Lung (tissue), 13 donors: Measurements from ENCODE around the gene RPP30. TPM values are rescaled to one million over a fixed set of nuclear protein-coding genes. Genes with fewer than 3 reads are reported as not detected.

Experiments
- ATAC-seq: fragments of 200-7000 bp; cut with Tn5 transposase; one replicate; pipeline ENCODE4 v1.9.1; 2020; ENCODE audit warnings: moderate number of reproducible peaks; ENCODE audit not compliant: insufficient read depth, low FRiP score
- DNase-seq, 3 donors: peaks; one replicate each; pipeline ENCODE4 v3.0.0-alpha.2; 2013 to 2017
- H3K27ac ChIP-seq, 2 donors: one replicate each; pipeline ENCODE4 v1.5.1; 2013; ENCODE audit warnings: mild to moderate bottlenecking in 2 of 2, moderate library complexity in 2 of 2, control low read depth in 1 of 2, inconsistent platforms in 1 of 2, low read depth in 1 of 2, low read length in 1 of 2
- H3K27me3 ChIP-seq, 3 donors: one replicate each; pipeline ENCODE4 v1.5.1; 2013; ENCODE audit warnings: low read length in 2 of 3; ENCODE audit not compliant: control insufficient read depth in 3 of 3, insufficient read depth in 3 of 3
- H3K36me3 ChIP-seq, 4 donors: one replicate each; pipeline ENCODE4 v1.5.1; 2013; ENCODE audit warnings: low read length in 4 of 4, mild to moderate bottlenecking in 1 of 4, moderate library complexity in 1 of 4; ENCODE audit not compliant: control insufficient read depth in 4 of 4, insufficient read depth in 4 of 4
- H3K4me1 ChIP-seq, 5 donors: one replicate each; pipeline ENCODE4 v1.5.1; 2013; ENCODE audit warnings: low read length in 5 of 5, mild to moderate bottlenecking in 2 of 5, moderate library complexity in 1 of 5; ENCODE audit not compliant: control insufficient read depth in 5 of 5, insufficient read depth in 5 of 5
- H3K4me3 ChIP-seq: one replicate; pipeline ENCODE4 v1.5.1; 2013; ENCODE audit warnings: mild to moderate bottlenecking, control low read depth, moderate library complexity
- H3K9ac ChIP-seq, 2 donors: one replicate each; pipeline ENCODE4 v1.5.1; 2013; ENCODE audit warnings: low read length in 2 of 2, control low read depth in 1 of 2; ENCODE audit not compliant: insufficient read depth in 1 of 2
- H3K9me3 ChIP-seq, 4 donors: one replicate each; pipeline ENCODE4 v1.5.1; 2013; ENCODE audit warnings: low read length in 3 of 4, mild to moderate bottlenecking in 1 of 4, moderate library complexity in 1 of 4; ENCODE audit not compliant: control insufficient read depth in 4 of 4, insufficient read depth in 3 of 4
- WGBS, 2 donors: extraction: QIAGEN DNeasy Blood & Tissue Kit; methylation state at CpG; one replicate each; pipeline ENCODE4 v1.1.7; 2013; 5-methylcytosine and 5-hydroxymethylcytosine counted together
- polyA plus RNA-seq, 2 donors: library from polyadenylated mRNA; stranded (reverse); fragments of 200-250 nt; gene quantifications; one replicate each; pipeline ENCODE4 v1.2.1, GENCODE V29; 2013
- small RNA-seq: library from RNA; depleted of rRNA; stranded (forward); fragments of <200 nt; gene quantifications from one replicate; pipeline ENCODE3, GENCODE V24; 2014; ENCODE audit warnings: low replicate concordance
- total RNA-seq, 2 donors: library from RNA; depleted of rRNA in 1 of 2; stranded (reverse); fragments of >200 nt in 1 of 2; gene quantifications; one replicate each; pipeline ENCODE4 v1.2.1, GENCODE V29; 2014 to 2021
- TF ChIP-seq, protein P1 (sequence below): IDR thresholded peaks from 2 replicates; pipeline ENCODE4 v1.5.1; 2012; ENCODE audit warnings: mild to moderate bottlenecking; ENCODE audit errors: control extremely low read depth, extremely low read depth
- donor health status: control.
- donor health status: control.
- donor health status: Bipolar disorder and iron deficiency.
- donor health status: healthy.
- donor health status: DM: yes; HTN: yes; CAD: no.

Gene RPP30
- total and polyA plus RNA-seq, 4 donors = 20.7 to 43.5 (median 31.9) TPM

DNA sequence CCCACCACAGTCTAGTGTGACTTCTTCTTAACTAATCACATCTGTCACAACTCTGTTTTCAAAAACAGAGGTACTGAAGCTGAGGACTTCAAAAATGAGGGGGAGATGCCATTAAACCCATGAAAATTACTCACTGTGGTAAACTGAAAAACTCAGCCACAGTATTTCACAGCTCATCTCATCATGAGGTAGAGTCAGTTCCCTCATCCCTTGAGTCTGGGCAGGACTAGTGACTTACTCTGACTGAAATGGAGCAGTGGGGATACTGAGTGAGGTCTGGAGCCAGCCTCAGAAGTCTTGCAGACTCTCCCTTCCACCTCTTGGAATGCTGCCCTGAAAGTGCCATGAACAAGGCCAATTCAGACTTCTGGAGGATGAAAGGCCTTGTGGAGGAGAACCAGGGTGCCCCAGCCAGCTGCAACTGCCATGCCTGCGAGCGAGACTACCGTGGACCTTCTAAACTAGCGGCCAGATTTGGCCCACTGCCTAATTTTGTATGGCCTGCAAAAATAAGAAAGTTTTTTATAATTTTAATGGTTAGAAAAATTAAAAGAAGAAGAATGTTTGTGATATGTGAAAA, 73.8 kb downstream of the RPP30 start:
- no peak for ATAC-seq

DNA sequence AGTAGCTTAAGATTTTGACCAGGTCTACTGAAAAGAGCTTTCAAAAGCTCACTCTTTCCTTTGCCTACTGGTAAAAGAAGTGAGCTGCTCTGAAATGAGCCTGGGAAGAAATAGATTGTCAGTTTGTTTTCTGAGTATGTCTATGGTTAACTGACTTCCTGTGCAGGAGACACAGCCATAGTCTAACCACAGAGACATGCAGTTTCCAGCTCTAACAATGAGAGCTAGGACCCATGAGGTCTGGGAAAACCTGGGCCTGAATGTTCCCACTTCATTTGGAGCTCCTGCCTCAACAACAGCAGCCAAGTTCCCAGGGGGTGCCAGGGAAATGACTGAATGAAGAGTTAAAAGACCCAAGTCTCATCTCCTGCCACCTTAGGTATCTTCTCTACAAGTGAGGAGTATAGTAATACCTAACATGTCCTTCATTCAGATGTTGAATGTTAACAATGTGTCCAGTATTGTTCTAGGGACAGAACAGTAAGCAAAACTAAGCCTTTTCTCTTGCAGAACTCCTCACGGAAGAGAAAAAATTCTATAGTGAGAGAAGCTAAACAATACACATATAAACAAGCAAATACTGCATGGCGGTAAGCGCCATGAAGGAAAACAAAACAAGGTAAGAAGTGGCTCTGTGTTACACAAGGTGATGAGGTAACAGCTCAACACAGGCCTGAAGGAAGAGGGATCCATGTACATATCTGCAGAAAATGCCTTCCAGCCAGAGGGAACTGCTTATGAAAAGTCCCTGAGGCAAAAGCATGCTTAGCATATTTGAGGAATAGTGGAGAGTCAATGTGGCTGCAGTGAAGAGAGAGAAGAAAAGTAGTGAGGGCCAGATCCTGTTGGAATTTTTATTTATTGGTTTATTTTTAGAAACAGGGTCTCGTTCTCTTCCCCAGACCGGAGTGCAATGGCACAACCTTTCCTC, 75.5 kb downstream of the RPP30 start:
- Histone ChIP-seq H3K36me3 (no peaks in the 10 kb centered on the region), H3K9ac (no peak overlapping the region), H3K27ac (no peak overlapping the region), H3K27me3 (no peaks in the 10 kb centered on the region), H3K9me3 (no peaks in the 10 kb centered on the region), H3K4me1 (no peaks in the 10 kb centered on the region), H3K4me3 (no peak overlapping the region)
- 82 to 87% methylated on average over 5 of the region's 5 CpGs for WGBS, 2 donors
- ATAC-seq (no peak), DNase-seq (no peak)
- TF ChIP-seq, protein P1, sequence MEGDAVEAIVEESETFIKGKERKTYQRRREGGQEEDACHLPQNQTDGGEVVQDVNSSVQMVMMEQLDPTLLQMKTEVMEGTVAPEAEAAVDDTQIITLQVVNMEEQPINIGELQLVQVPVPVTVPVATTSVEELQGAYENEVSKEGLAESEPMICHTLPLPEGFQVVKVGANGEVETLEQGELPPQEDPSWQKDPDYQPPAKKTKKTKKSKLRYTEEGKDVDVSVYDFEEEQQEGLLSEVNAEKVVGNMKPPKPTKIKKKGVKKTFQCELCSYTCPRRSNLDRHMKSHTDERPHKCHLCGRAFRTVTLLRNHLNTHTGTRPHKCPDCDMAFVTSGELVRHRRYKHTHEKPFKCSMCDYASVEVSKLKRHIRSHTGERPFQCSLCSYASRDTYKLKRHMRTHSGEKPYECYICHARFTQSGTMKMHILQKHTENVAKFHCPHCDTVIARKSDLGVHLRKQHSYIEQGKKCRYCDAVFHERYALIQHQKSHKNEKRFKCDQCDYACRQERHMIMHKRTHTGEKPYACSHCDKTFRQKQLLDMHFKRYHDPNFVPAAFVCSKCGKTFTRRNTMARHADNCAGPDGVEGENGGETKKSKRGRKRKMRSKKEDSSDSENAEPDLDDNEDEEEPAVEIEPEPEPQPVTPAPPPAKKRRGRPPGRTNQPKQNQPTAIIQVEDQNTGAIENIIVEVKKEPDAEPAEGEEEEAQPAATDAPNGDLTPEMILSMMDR = no peak

More for the DNA sequence above, 73.8 kb downstream of the RPP30 start:
- H3K27ac ChIP-seq = no peak overlapping the region
- 92 to 98% methylated on average over 4 of the region's 4 CpGs for WGBS, 2 donors
- no peak overlapping the region for H3K4me3 ChIP-seq
- no peaks in the 10 kb centered on the region for H3K4me1 ChIP-seq
- DNase-seq = peak in 1 of 3 donors; percentile 30
- H3K9me3 ChIP-seq = no peaks in the 10 kb centered on the region
- no peaks in the 10 kb centered on the region for H3K36me3 ChIP-seq
- TF ChIP-seq, protein P1 = no peak
- no peaks in the 10 kb centered on the region for H3K27me3 ChIP-seq
- H3K9ac ChIP-seq = no peak overlapping the region

Small RNAs within 50 kb of the gene (small RNA-seq; reads per million reads assigned to genes)
- gene RF00019 = not detected
- not detected for gene RNU6-740P

Other genes starting within 250 kb of the RPP30 start
- gene HTR7, start 13.9 kb upstream of the RPP30 start, total RNA-seq = under 1 TPM; 0.18 to 0.65 TPM
- under 1 TPM; 0.12 to 0.48 TPM for gene HTR7, start 13.9 kb upstream of the RPP30 start, polyA plus RNA-seq
- gene ANKRD1, start 49.1 kb downstream of the RPP30 start, total RNA-seq = 1 to 10 TPM; 5.7 to 6.6 TPM
- gene ANKRD1, start 49.1 kb downstream of the RPP30 start, polyA plus RNA-seq = 100 to 1,000 TPM in 1 of 2 donors, 10 to 100 TPM in 1; 20.8 to 105 TPM